LHCN-M2 (cell line): Measurements from ENCODE around the gene ALDH3B2. TPM values are rescaled to one million over a fixed set of nuclear protein-coding genes. Genes with fewer than 3 reads are reported as not detected.
"Not testable (repeated sequence)": the region's sequence is repeated elsewhere in the genome, so short reads cannot be mapped to it uniquely, and the experiment has no call there.

Source experiments
- DNase-seq: peaks from one replicate; pipeline ENCODE4 v3.0.0-alpha.2; 2012; ENCODE audit warnings: low read depth
- total RNA-seq: library from RNA; depleted of rRNA; stranded (reverse); fragments of >200 nt; gene quantifications from 2 replicates; pipeline ENCODE4 v1.2.3, GENCODE V29; 2014

Gene ALDH3B2
- total RNA-seq, 1 experiment from 2014 or later, result not detected

DNA sequence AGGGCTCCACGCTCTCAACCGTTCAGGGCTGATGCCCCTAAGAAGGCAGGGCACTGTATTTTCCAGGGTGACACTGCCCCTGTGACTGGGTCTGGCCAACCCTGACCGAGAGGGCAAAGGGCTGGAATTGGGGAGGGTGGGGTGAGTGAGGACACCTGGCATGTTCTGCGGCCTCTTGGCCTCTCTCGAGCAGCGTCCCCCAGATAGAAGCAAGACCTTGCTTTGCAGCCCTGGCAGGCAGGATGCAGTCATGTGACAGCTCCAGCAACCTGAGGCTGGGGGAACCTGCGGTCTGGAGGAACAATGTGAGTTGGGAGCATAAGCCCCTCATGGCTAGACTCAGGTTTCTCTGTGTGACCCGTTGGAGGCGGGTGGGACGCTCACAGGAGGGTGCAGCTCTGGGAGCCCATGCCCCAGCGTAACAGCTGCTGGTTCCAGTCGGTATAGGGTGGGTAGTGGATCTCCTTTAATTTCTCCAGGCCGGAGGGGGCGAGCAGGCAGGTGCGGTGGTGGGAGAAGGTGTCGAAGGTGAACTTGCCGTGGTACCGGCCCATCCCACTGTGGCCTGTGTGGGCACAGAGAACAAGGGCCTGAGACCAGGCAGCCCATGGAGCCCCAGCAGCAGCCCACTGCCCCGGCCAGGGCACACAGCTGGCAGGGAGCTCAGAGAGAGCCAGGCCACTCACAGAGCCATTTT lies 11.4 kb downstream of the ALDH3B2 start:
- no peak for DNase-seq

GRCh38 chr11:67662142-67662834 lies 12.1 kb downstream of the ALDH3B2 start:
- no peak for DNase-seq

GRCh38 chr11:67660752-67661151 lies 13.7 kb downstream of the ALDH3B2 start:
- not testable (repeated sequence) for DNase-seq

- DNase-seq, result not testable (repeated sequence)
Measured at GRCh38 chr11:67659651-67660165, 14.7 kb downstream of the ALDH3B2 start.

GRCh38 chr11:67657300-67657699 lies 17.1 kb downstream of the ALDH3B2 start:
- DNase-seq, result no peak

DNA sequence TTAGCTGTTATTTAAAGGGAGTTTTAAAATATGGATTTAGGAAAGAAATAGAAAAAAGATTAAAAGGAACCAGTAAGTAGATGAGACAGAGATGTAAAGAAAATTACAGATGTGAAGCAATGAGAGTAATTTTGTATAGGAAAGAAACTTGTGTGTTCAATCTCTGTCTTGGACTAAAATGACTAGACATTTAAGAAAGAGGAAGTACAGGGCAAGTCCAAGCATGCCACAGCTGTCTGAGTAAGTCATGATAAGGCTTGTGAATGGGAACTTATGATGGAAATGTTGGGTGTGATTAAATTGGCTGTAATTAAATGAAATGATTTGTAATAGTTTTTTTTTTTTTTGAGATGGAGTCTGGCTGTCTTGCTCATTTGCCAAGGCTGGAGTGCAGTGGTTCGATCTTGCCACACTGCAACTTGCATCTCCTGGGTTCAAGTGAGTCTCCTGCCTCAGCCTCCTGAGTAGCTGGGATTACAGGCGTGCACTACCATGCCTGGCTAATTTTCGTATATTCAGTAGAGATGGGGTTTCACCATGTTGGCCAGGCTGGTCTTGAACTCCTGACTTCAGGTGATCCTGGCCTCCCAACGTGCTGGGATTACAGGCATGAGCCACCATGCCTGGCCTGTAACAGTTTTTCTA lies 18.0 kb downstream of the ALDH3B2 start:
- peak; percentile 19 for DNase-seq

DNA sequence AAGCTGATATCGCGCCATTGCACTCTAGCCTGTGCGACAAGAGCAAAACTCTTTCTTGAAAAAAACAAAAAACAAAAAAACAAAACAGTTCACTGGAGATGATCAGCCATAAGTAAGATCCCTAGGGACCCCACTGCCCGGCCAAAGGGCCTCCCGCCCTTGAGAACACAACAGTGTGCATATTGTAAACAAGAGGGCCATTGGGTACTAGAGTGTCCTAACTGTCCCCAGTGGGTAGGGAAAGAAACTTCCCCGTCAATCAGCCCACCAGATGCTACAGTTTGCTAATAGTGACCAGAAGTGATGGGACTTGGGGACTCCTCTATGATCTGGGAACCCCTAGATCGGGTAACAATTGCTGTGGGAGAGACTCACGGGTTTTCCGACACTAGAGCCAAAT lies 20.2 kb downstream of the ALDH3B2 start:
- DNase-seq, result no peak

GRCh38 chr11:67652965-67653845 lies 21.2 kb downstream of the ALDH3B2 start:
- no peak for DNase-seq

DNA sequence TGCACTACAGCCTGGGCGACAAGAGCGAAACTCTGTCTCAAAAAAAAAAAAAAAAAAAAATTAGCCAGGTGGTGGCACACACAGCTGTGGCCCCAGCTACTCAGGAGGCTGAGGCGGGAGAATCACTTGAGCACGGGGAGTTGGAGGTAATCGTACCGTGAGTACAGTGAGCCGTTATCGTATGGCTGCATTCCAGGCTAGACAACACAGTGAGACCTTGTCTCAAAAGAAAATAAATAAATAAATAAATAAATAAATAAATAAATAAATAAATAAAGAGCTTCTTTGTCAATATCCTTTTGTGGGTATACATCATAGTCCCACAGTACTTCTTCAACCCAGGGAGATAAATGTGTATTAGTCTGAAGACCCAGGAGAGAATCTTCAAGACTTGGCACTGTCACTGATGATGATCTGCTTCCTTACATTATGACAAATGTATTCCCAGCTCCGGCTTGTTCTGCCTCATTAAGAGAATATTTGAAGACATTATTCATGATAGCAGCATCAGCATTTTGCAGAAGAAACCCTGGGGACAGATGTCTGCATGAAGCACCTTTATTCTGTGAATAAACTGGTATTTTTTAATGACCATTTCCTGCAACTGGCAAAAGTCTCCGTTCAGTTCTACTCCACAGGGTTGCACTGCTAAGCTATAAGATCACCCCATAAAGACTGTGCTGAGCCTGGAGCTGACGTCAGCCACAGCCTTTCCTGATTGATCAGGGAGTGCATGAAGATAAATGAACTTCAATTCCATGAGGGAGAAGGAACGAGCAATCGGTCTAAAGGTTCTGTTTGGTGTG lies 22.2 kb downstream of the ALDH3B2 start:
- no peak for DNase-seq

DNA sequence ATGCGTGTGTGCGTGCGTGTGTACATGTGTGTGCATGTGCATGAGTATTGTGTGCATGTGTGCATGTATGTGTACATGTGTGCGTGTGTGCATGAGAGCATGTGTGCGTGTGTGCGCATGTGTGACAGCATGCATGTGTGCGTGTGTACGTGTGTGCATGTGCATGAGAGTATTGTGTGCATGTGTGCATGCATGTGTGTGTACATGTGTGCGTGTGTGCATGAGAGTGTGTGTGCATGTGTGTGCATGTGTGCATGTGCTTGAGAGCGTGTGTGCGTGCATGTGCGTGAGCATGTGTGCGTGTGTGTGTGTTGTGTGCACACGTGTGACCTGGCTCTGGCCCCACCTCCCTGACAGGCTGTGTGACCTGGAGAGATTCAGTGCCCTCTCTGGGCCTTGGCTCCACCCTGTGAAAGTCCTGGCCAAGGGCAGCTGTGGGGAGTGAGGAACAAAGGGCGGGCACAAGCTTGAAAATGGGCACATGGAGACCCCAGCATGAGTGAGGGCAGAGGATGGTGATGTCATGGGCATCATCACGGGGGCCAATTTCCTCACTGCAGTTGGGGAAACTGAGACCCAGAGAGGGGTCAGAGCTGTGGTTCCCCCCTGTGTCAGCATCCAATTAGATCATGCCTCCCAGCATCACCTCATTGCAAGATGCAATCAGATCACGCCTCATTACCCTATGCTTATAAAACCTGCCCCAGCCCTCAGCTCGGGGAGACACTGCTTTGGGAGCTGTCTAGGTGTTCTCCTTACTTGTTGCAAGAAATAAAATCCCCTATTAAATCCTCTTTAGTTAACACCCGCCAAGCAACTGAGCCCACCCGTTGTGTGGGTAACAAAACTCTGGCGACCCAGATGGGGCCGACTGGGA lies 24.6 kb downstream of the ALDH3B2 start:
- no peak for DNase-seq

- no peak for DNase-seq
Measured at GRCh38 chr11:67648796-67649613, 25.4 kb downstream of the ALDH3B2 start.

GRCh38 chr11:67648140-67648795 lies 26.2 kb downstream of the ALDH3B2 start:
- DNase-seq, result no peak

DNA sequence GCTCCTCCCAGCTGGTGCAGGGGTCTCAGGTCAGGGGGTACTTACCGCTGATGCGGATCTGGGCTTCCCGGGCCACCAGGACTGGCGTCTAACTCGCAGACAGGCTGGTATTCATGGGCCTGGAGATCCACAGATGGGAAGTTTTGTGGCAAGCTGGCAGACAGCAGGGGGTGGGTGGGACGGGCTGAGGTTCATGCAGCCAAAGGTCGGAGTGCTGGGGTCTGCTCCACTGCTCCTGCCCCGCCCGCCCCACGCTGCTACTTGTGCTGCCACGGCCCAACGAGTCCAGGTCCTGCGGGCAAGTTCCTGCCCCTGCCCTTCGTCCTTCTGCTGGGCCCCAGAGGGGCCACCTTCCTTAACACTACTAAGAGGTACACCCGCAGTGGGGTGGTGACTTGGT lies 27.0 kb downstream of the ALDH3B2 start:
- DNase-seq, result no peak

- no peak for DNase-seq
Measured at GRCh38 chr11:67646535-67647336, 27.7 kb downstream of the ALDH3B2 start.

DNA sequence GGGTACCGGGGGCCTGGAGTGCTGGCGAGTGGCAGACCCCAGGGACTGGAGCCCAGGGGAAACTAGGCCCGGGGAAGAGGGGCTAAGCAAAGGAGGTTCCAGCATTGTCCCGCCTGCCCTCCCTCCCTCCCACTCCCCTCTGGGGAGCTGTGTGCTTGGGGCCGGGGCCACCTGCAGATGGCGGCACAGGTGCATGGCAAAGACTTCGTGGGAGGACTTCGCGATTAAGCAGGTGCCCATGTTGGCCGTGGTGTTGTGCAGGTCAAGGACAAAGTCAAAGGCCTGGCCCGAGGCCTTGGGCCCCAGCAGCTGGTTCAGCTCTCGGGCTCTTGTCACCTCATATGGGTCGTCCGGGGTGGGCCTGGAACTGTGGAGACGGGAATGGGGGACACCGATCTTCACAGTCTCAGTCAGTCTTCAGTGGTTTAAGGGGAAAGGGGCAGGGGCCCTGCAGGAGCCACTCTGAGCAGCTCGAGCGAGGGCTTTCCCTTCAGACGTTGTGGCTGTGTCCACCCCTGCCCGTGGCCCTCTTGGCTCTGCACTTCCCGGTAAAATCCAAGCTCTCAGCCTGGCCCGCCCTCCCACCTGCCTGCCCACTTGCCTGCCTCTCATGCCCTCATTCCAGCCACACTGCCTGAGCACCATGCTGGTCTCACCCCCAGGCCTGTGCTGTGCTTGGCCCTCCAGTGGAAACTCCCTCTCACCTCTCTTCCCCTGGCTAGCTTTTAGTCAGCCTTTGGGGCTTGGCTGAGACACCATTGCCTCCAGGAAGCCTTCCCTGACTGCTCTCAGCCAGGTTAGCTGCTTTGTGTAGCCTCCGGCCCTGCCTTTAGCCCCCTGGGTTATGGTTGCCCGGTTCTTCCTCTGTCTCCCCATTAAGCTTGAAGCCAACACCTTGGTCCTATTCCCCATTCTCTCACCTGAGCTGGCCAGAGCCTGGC lies 28.6 kb downstream of the ALDH3B2 start:
- no peak for DNase-seq
